UCSD-AML1 (cell line): ENCODE results near the gene PRRT1.
"Not testable (repeated sequence)": the region's sequence is repeated elsewhere in the genome, so short reads cannot be mapped to it uniquely, and the experiment has no call there.

Experiments
- DNase-seq: peaks from one replicate; lab custom pipeline; 2025; ENCODE audit not compliant: unreplicated experiment; lab: John Stamatoyannopoulos, UW

PRRT1 gene

GRCh38 chr6:32188381-32189068 is 36.8 kb upstream of the PRRT1 start:
- no peak for DNase-seq

- not testable (repeated sequence) for DNase-seq
Measured at GRCh38 chr6:32187725-32188380, 36.1 kb upstream of the PRRT1 start.

- DNase-seq: no peak
Measured at GRCh38 chr6:32187009-32187709, 35.4 kb upstream of the PRRT1 start.

GRCh38 chr6:32186151-32186840 is 34.6 kb upstream of the PRRT1 start:
- DNase-seq: not testable (repeated sequence)

- DNase-seq: not testable (repeated sequence)
Measured at GRCh38 chr6:32185681-32186131, 34.0 kb upstream of the PRRT1 start.

- DNase-seq: no peak
Measured at GRCh38 chr6:32184084-32184640, 32.4 kb upstream of the PRRT1 start, which contains the start of gene AGER. AGER (minus strand) TSS chr6:32184253; CDS start chr6:32184222, 31 bp downstream.

- no peak for DNase-seq
Measured at GRCh38 chr6:32183483-32184083, 31.8 kb upstream of the PRRT1 start.

GRCh38 chr6:32183030-32183429 is 31.3 kb upstream of the PRRT1 start:
- no peak for DNase-seq

- no peak for DNase-seq
Measured at GRCh38 chr6:32182555-32182981, 30.8 kb upstream of the PRRT1 start.

GRCh38 chr6:32181915-32182529 is 30.3 kb upstream of the PRRT1 start:
- DNase-seq: no peak

GRCh38 chr6:32181148-32181702 is 29.5 kb upstream of the PRRT1 start:
- no peak for DNase-seq

GRCh38 chr6:32179766-32180405 is 28.1 kb upstream of the PRRT1 start:
- no peak for DNase-seq

- DNase-seq: no peak
Measured at GRCh38 chr6:32178547-32179440, 27.1 kb upstream of the PRRT1 start.

- DNase-seq: peak; percentile 94
Measured at GRCh38 chr6:32177788-32178546, 26.2 kb upstream of the PRRT1 start, which contains the start of gene RNF5. RNF5 (plus strand) TSS chr6:32178405; CDS start chr6:32178512, 107 bp downstream.

- DNase-seq: peak; percentile 71
Measured at GRCh38 chr6:32177183-32177787, 25.5 kb upstream of the PRRT1 start.

- DNase-seq: no peak
Measured at GRCh38 chr6:32176476-32177182, 24.9 kb upstream of the PRRT1 start.
